B cell (primary cell): ENCODE results near the gene PTPRC. TPM values are rescaled to one million over a fixed set of nuclear protein-coding genes. Genes with fewer than 3 reads are reported as not detected.
A peak's percentile ranks its signal among the peaks of the same experiment; 100 is the strongest.

Source experiments
- ATAC-seq: fragments of 200-7000 bp; cut with Tn5 transposase; one replicate; pipeline ENCODE4 v1.10.0; 2021; ENCODE audit warnings: low read depth, mild to moderate bottlenecking, moderate number of reproducible peaks, moderate library complexity
- CTCF ChIA-PET: fragments of 350-600 bp; sonication (Branson Sonifier 250); formaldehyde crosslinking; loops from one replicate; lab custom pipeline; 2021; ENCODE audit warnings: antibody characterized with exemption, inconsistent platforms; lab: Charles Lee
- POLR2A ChIA-PET: fragments of 350-600 bp; sonication (Branson Sonifier 250); formaldehyde crosslinking; loops from one replicate; lab custom pipeline; 2021; ENCODE audit warnings: antibody characterized with exemption; lab: Charles Lee
- DNase-seq: peaks from one replicate; pipeline ENCODE4 v3.0.0; 2013
- H2AFZ ChIP-seq: 2 replicates; pipeline ENCODE4 v1.6.1; 2012; ENCODE audit warnings: mild to moderate bottlenecking, low read depth, low read length; ENCODE audit not compliant: insufficient read depth, poor library complexity, severe bottlenecking
- H3K27ac ChIP-seq, 2 donors: 1 replicate in 1 of 2; 2 replicates in 1 of 2; pipeline ENCODE4 v1.5.1; 2012 to 2013; ENCODE audit warnings: low read length in 2 of 2, mild to moderate bottlenecking in 2 of 2, moderate library complexity in 1 of 2
- H3K27me3 ChIP-seq, 4 experiments: fragments of 200-600 bp in 1 of 4; sonication (generic) in 1 of 4; replicated peaks in 1 of 4; 1 replicate in 2 of 4; 2 replicates in 2 of 4; pipeline versions ENCODE4 v1.6.1 to v1.7.0; 2013 to 2016; ENCODE audit warnings: low read length in 3 of 4, mild to moderate bottlenecking in 2 of 4, mixed read lengths in 1 of 4, moderate library complexity in 1 of 4; ENCODE audit not compliant: insufficient read depth in 4 of 4, control insufficient read depth in 3 of 4; ENCODE audit errors: control extremely low read depth in 1 of 4
- H3K36me3 ChIP-seq, 2 experiments: replicated peaks in 1 of 2; 1 replicate in 1 of 2; 2 replicates in 1 of 2; pipeline versions ENCODE4 v1.6.1 to v1.7.1; 2013; ENCODE audit warnings: low read length in 1 of 2; ENCODE audit not compliant: insufficient read depth in 2 of 2, control insufficient read depth in 1 of 2; ENCODE audit errors: control extremely low read depth in 1 of 2, extremely low read depth in 1 of 2
- H3K4me1 ChIP-seq, 2 donors: fragments of 200-600 bp in 1 of 2; sonication (generic) in 1 of 2; 1 replicate in 1 of 2; 2 replicates in 1 of 2; pipeline versions ENCODE4 v1.5.1 to v1.6.1; 2013 to 2017; ENCODE audit warnings: low read length in 2 of 2; ENCODE audit not compliant: control insufficient read depth in 2 of 2, insufficient read depth in 2 of 2
- H3K4me2 ChIP-seq: replicated peaks from 2 replicates; pipeline ENCODE3; 2012; ENCODE audit warnings: mild to moderate bottlenecking, low read depth, low read length; ENCODE audit not compliant: poor library complexity, severe bottlenecking
- H3K4me3 ChIP-seq, 5 experiments: fragments of 200-600 bp in 1 of 5; sonication (generic) in 1 of 5; 1 replicate in 3 of 5; 2 replicates in 2 of 5; pipeline versions ENCODE4 v1.5.1 to v1.7.0; 2011 to 2016; ENCODE audit warnings: low read length in 4 of 5, mild to moderate bottlenecking in 4 of 5, low read depth in 2 of 5, control low read depth in 1 of 5, moderate library complexity in 1 of 5; ENCODE audit not compliant: insufficient read depth in 1 of 5; ENCODE audit errors: control extremely low read depth in 1 of 5, extremely low read depth in 1 of 5
- H3K79me2 ChIP-seq: fragments of 200-600 bp; sonication (generic); one replicate; pipeline ENCODE4 v1.6.0; 2016; ENCODE audit warnings: low read length; ENCODE audit not compliant: control insufficient read depth, insufficient read depth
- H3K9ac ChIP-seq: fragments of 200-600 bp; sonication (generic); 2 replicates; pipeline ENCODE4 v1.6.1; 2017; ENCODE audit warnings: mild to moderate bottlenecking, low read length, moderate library complexity
- H3K9me3 ChIP-seq, 3 donors: one replicate each; pipeline versions ENCODE4 v1.6.1 to v1.7.1; 2013; ENCODE audit warnings: low read length in 2 of 3; ENCODE audit not compliant: control insufficient read depth in 2 of 3, insufficient read depth in 1 of 3; ENCODE audit errors: control extremely low read depth in 1 of 3
- H4K20me1 ChIP-seq: 2 replicates; pipeline ENCODE4 v1.6.0; 2012; ENCODE audit warnings: mild to moderate bottlenecking, low read length; ENCODE audit not compliant: insufficient read depth, control insufficient read depth, poor library complexity, severe bottlenecking
- H3K27ac Mint-ChIP-seq: one replicate; pipeline ENCODE4 v1.8.0; 2021; ENCODE audit warnings: mixed read lengths
- H3K27me3 Mint-ChIP-seq: one replicate; pipeline ENCODE4 v1.8.0; 2021; ENCODE audit warnings: mixed read lengths
- H3K4me1 Mint-ChIP-seq: one replicate; pipeline ENCODE4 v1.8.0; 2021; ENCODE audit warnings: mixed read lengths
- H3K4me3 Mint-ChIP-seq: one replicate; pipeline ENCODE4 v1.8.0; 2021; ENCODE audit warnings: mixed read lengths
- H3K9me3 Mint-ChIP-seq: one replicate; pipeline ENCODE4 v1.8.0; 2022; ENCODE audit warnings: mixed read lengths; ENCODE audit not compliant: insufficient read depth
- CTCF ChIP-seq: fragments of 200-600 bp; IDR thresholded peaks from one replicate; pipeline ENCODE4 v1.8.0; 2022; ENCODE audit warnings: antibody characterized with exemption, mild to moderate bottlenecking
- EZH2 ChIP-seq: IDR thresholded peaks from 2 replicates; pipeline ENCODE4 v1.6.1; 2012; ENCODE audit warnings: borderline replicate concordance, low read depth, mild to moderate bottlenecking, moderate library complexity, low read length; ENCODE audit not compliant: insufficient read depth, poor library complexity, severe bottlenecking
- WGBS: methylation state at CpG from one replicate; pipeline ENCODE4 v1.1.5; 2013; ENCODE audit warnings: missing lambda C conversion rate; ENCODE audit not compliant: insufficient coverage; 5-methylcytosine and 5-hydroxymethylcytosine counted together
- intact Hi-C: fragments of 100-400 bp; cut with micrococcal nuclease; formaldehyde crosslinking; loops from one replicate; pipeline ENCODE4 v1.10.0; 2022
- polyA plus RNA-seq: library from polyadenylated mRNA; depleted of rRNA; stranded (reverse); fragments of >200 nt; gene quantifications from 2 replicates; pipeline ENCODE4 v1.2.3, GENCODE V29; 2012
- total RNA-seq, 2 donors: library from RNA; stranded (reverse); fragments of 120-200 nt in 1 of 2; gene quantifications; 1 replicate in 1 of 2; 2 replicates in 1 of 2; pipeline versions ENCODE4 v1.2.3 to v1.2.4, GENCODE V29; 2013 to 2022

PTPRC gene
- total and polyA plus RNA-seq, 2 donors (not counting 1 experiment from before 2014, with no cell fraction given): 151 to 543 TPM

- Mint-ChIP-seq H3K9me3 (no peaks in the 10 kb centered on the region), H3K4me1 (peaks cover 71% of the 10 kb centered on the region), H3K27me3 (no peaks in the 10 kb centered on the region), H3K4me3 (no peak overlapping the region), H3K27ac (no peak overlapping the region)
- peaks cover 98% of the 10 kb centered on the region for H3K79me2 ChIP-seq
- TF ChIP-seq CTCF: no peak
- no peak for TF ChIP-seq EZH2
- WGBS: 80% methylated on average over 1 of the region's 3 CpGs
- peaks cover 7 to 39% of the 10 kb centered on the region in 2 experiments for H3K36me3 ChIP-seq
- H3K4me3 ChIP-seq: no peak overlapping the region
- peaks cover 34% of the 10 kb centered on the region for H4K20me1 ChIP-seq
- H3K9me3 ChIP-seq: no peaks in the 10 kb centered on the region
- ChIA-PET CTCF (no interaction called here), POLR2A (no interaction called here)
- intact Hi-C loops: no loop called here
- peaks cover 50 to 95% of the 10 kb centered on the region in 2 donors for H3K4me1 ChIP-seq
- DNase-seq: no peak
- peak overlapping the region in 1 of 2 donors; percentile 90 for H3K27ac ChIP-seq
- no peak for ATAC-seq
- H3K27me3 ChIP-seq: no peaks in the 10 kb centered on the region
- H3K9ac ChIP-seq: no peak overlapping the region
- peak overlapping the region; percentile 7 for H3K4me2 ChIP-seq
- H2AFZ ChIP-seq: no peak overlapping the region
Measured at GRCh38 chr1:198653808-198654413, 15.1 kb downstream of the PTPRC start.

- Histone ChIP-seq H4K20me1 (peaks cover 34% of the 10 kb centered on the region), H3K27ac (peak overlapping the region; percentile 44 to 90), H3K9ac (no peak overlapping the region), H3K79me2 (peaks cover 97% of the 10 kb centered on the region), H3K4me2 (peak overlapping the region; percentile 27), H3K36me3 (peaks cover 4 to 23% of the 10 kb centered on the region in 2 experiments), H3K4me1 (peaks cover 48 to 89% of the 10 kb centered on the region in 2 donors), H3K4me3 (no peak overlapping the region), H3K9me3 (no peaks in the 10 kb centered on the region), H2AFZ (no peak overlapping the region), H3K27me3 (no peaks in the 10 kb centered on the region)
- intact Hi-C loops: loop anchor here (2.0 kb wide), 1 partner anchor 135 kb away; no protein-coding TSS in a partner anchor
- H3K4me1 Mint-ChIP-seq: peaks cover 68% of the 10 kb centered on the region
- CTCF ChIA-PET: interaction anchor here (0.6 to 2.4 kb wide), 5 partner anchors 14 to 46 kb away, joined by 3 to 10 read pairs (median 4); no protein-coding TSS in a partner anchor
- WGBS: no CpG with 5 or more reads among the region's 1 CpG
- H3K4me3 Mint-ChIP-seq: peak overlapping the region; percentile 30
- H3K27ac Mint-ChIP-seq: peak overlapping the region; percentile 82
- POLR2A ChIA-PET: no interaction called here
- no peaks in the 10 kb centered on the region for H3K27me3 Mint-ChIP-seq
- no peaks in the 10 kb centered on the region for H3K9me3 Mint-ChIP-seq
- no peak for ATAC-seq
- TF ChIP-seq EZH2 (no peak), CTCF (no peak)
- no peak for DNase-seq
Measured at GRCh38 chr1:198655459-198656121, 16.8 kb downstream of the PTPRC start.
